ENCODE measurements around the gene HAUS1.
"Not testable (repeated sequence)": the region's sequence is repeated elsewhere in the genome, so short reads cannot be mapped to it uniquely, and the experiment has no call there.

DNA sequence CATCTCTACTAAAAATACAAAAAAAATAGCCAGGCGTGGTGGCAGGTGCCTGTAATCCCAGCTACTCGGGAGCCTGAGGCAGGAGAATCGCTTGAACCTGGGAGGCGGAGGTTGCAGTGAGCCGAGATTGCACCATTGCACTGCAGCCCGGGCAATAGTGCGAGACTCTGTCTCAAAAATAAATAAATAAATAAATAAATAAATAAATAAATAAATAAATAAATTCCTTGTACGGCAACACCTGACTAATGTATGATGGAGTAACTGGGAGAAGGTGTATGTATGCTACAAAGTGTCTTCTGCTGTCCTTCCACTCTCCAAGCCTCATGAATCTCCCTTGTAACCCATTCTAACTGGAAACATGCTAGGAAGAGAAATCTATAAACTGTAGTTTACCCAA, 26.4 kb downstream of the HAUS1 start:
- TF ChIP-seq, protein P1, sequence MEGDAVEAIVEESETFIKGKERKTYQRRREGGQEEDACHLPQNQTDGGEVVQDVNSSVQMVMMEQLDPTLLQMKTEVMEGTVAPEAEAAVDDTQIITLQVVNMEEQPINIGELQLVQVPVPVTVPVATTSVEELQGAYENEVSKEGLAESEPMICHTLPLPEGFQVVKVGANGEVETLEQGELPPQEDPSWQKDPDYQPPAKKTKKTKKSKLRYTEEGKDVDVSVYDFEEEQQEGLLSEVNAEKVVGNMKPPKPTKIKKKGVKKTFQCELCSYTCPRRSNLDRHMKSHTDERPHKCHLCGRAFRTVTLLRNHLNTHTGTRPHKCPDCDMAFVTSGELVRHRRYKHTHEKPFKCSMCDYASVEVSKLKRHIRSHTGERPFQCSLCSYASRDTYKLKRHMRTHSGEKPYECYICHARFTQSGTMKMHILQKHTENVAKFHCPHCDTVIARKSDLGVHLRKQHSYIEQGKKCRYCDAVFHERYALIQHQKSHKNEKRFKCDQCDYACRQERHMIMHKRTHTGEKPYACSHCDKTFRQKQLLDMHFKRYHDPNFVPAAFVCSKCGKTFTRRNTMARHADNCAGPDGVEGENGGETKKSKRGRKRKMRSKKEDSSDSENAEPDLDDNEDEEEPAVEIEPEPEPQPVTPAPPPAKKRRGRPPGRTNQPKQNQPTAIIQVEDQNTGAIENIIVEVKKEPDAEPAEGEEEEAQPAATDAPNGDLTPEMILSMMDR (IDR thresholded peaks at IDR 0.05), result not testable (repeated sequence)
- TF ChIP-seq POLR2A (IDR thresholded peaks at IDR 0.05), result not testable (repeated sequence)
